Activated naive CD8-positive, alpha-beta T cell treated with anti-CD3 and anti-CD28 coated beads, Interleukin-2, amount 10 ng/mL, durations not matched to agents 7 days and 5 days (primary cell): ENCODE data around the gene ARMH4. TPM values are rescaled to one million over a fixed set of nuclear protein-coding genes. Genes with fewer than 3 reads are reported as not detected.

Source experiments
- ATAC-seq: fragments of 150-1000 bp; cut with Tn5 transposase; one replicate; pipeline ENCODE4 v1.10.0; 2021; ENCODE audit warnings: low read depth, moderate library complexity
- POLR2A ChIA-PET: fragments of 350-600 bp; sonication (Branson Sonifier 250); formaldehyde crosslinking; loops from one replicate; lab custom pipeline; 2021; ENCODE audit warnings: antibody characterized with exemption; lab: Charles Lee
- DNase-seq: peaks from one replicate; pipeline ENCODE4 v3.0.0; 2021
- H3K27ac Mint-ChIP-seq: one replicate; pipeline ENCODE4 v1.8.0; 2022; ENCODE audit warnings: mild to moderate bottlenecking, mixed read lengths
- H3K27me3 Mint-ChIP-seq: one replicate; pipeline ENCODE4 v1.8.0; 2022; ENCODE audit warnings: mild to moderate bottlenecking, moderate library complexity, mixed read lengths
- H3K36me3 Mint-ChIP-seq: one replicate; pipeline ENCODE4 v1.8.0; 2021; ENCODE audit warnings: mild to moderate bottlenecking, mixed read lengths
- H3K4me1 Mint-ChIP-seq: one replicate; pipeline ENCODE4 v1.8.0; 2021; ENCODE audit warnings: mixed read lengths
- H3K4me3 Mint-ChIP-seq: one replicate; pipeline ENCODE4 v1.8.0; 2022; ENCODE audit warnings: mild to moderate bottlenecking, moderate library complexity, mixed read lengths
- H3K9me3 Mint-ChIP-seq: one replicate; pipeline ENCODE4 v1.8.0; 2021; ENCODE audit warnings: mixed read lengths
- total RNA-seq, 2 experiments: library from RNA; stranded (reverse); gene quantifications; one replicate each; pipeline ENCODE4 v1.2.3, GENCODE V29; 2021

Gene ARMH4
- total RNA-seq, 2 experiments from 2014 or later, result not detected

- no peak overlapping the region for H3K4me3 Mint-ChIP-seq
- H3K36me3 Mint-ChIP-seq, result no peaks in the 10 kb centered on the region
- no peaks in the 10 kb centered on the region for H3K9me3 Mint-ChIP-seq
- no peaks in the 10 kb centered on the region for H3K27me3 Mint-ChIP-seq
- DNase-seq (no peak), ATAC-seq (no peak)
- H3K27ac Mint-ChIP-seq, result no peak overlapping the region
- H3K4me1 Mint-ChIP-seq, result no peaks in the 10 kb centered on the region
- POLR2A ChIA-PET, result no interaction called here
These were observed 172.5 kb downstream of the ARMH4 start for GRCh38 chr14:57979376-57980048.

- Mint-ChIP-seq H3K9me3 (no peaks in the 10 kb centered on the region), H3K27me3 (peaks cover 4% of the 10 kb centered on the region), H3K27ac (no peak overlapping the region), H3K36me3 (no peaks in the 10 kb centered on the region), H3K4me3 (no peak overlapping the region), H3K4me1 (no peaks in the 10 kb centered on the region)
- POLR2A ChIA-PET, result no interaction called here
- DNase-seq, result no peak
- no peak for ATAC-seq
These were observed 175.3 kb downstream of the ARMH4 start for GRCh38 chr14:57976701-57977100.

DNA sequence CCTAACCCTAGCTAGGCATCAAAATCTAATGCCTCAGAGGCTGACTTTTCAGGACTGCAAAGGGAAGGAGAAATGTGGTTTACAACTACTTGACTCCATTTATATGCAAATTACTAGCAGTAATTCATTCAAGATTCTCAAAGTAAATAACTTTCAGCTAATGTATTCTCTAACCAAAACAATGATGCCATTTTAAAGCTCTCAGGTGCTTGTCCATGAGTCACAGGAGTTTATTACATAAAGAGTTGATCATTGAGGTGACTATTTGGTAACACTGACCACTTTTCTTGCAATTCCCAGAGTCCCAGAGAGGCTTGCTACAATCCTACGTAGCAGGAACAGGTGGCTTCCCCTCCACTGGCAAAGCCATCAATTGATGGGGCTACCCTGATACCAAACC, 177.1 kb downstream of the ARMH4 start:
- no peak for DNase-seq
- H3K27ac Mint-ChIP-seq, result no peak overlapping the region
- no peaks in the 10 kb centered on the region for H3K4me1 Mint-ChIP-seq
- H3K9me3 Mint-ChIP-seq, result no peaks in the 10 kb centered on the region
- no peak for ATAC-seq
- peaks cover 4% of the 10 kb centered on the region for H3K27me3 Mint-ChIP-seq
- POLR2A ChIA-PET, result no interaction called here
- H3K36me3 Mint-ChIP-seq, result no peaks in the 10 kb centered on the region
- H3K4me3 Mint-ChIP-seq, result no peak overlapping the region

GRCh38 chr14:57970594-57970993, 181.4 kb downstream of the ARMH4 start:
- Mint-ChIP-seq H3K4me1 (no peaks in the 10 kb centered on the region), H3K9me3 (no peaks in the 10 kb centered on the region), H3K27me3 (peaks cover 4% of the 10 kb centered on the region), H3K4me3 (no peak overlapping the region), H3K27ac (no peak overlapping the region), H3K36me3 (no peaks in the 10 kb centered on the region)
- POLR2A ChIA-PET, result interaction anchor here (0.6 kb wide), 1 partner anchor 1080 kb away, joined by 3 read pairs; no protein-coding TSS in a partner anchor
- no peak for DNase-seq
- no peak for ATAC-seq

GRCh38 chr14:57970175-57970574, 181.8 kb downstream of the ARMH4 start:
- Mint-ChIP-seq H3K27ac (no peak overlapping the region), H3K9me3 (no peaks in the 10 kb centered on the region), H3K4me1 (no peaks in the 10 kb centered on the region), H3K27me3 (peaks cover 4% of the 10 kb centered on the region), H3K4me3 (no peak overlapping the region), H3K36me3 (no peaks in the 10 kb centered on the region)
- ATAC-seq (no peak), DNase-seq (no peak)
- POLR2A ChIA-PET, result no interaction called here

GRCh38 chr14:57963071-57963470, 188.9 kb downstream of the ARMH4 start:
- POLR2A ChIA-PET, result no interaction called here
- ATAC-seq (no peak), DNase-seq (no peak)
- H3K4me3 Mint-ChIP-seq, result no peak overlapping the region
- no peaks in the 10 kb centered on the region for H3K4me1 Mint-ChIP-seq
- no peaks in the 10 kb centered on the region for H3K36me3 Mint-ChIP-seq
- H3K9me3 Mint-ChIP-seq, result no peaks in the 10 kb centered on the region
- H3K27me3 Mint-ChIP-seq, result peaks cover 4% of the 10 kb centered on the region
- no peak overlapping the region for H3K27ac Mint-ChIP-seq

DNA sequence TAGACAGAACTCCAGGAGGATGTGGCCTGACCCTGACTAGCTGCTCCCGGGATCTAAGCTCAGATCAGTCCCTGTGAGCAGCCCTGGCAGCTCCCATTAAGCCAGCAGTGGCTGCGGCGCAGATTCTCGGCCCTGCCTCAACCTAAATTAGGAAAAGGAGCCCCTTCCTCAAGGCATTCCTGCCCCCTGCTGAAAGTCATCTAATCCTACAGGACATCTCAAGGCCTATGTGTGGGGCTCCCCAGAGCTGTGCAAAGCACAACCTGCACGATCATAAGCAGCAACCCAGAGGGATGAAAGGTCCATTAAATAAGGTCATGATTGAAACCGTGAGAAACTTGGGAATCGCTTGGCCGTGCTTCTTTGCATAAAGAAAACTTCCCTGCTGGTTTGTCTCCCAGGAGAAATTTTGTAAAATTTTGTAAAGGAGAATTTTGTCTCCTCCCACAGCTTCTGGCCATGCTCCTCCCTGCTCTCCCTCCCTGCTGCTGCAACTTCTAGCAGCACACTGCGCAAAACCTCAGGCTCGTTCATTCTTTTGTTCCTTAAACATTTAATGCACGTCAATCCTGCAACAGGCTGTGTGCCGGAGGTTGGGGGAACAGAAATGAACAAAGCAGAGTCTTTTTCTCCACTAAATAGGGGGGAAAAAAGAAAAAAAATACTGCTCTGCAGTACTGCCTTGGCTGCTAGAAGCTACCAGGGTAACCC, 189.5 kb downstream of the ARMH4 start:
- H3K27me3 Mint-ChIP-seq, result peaks cover 4% of the 10 kb centered on the region
- H3K36me3 Mint-ChIP-seq, result no peaks in the 10 kb centered on the region
- H3K9me3 Mint-ChIP-seq, result no peaks in the 10 kb centered on the region
- no peak for ATAC-seq
- H3K4me1 Mint-ChIP-seq, result no peaks in the 10 kb centered on the region
- DNase-seq, result no peak
- H3K4me3 Mint-ChIP-seq, result no peak overlapping the region
- POLR2A ChIA-PET, result no interaction called here
- no peak overlapping the region for H3K27ac Mint-ChIP-seq

- no peak overlapping the region for H3K4me3 Mint-ChIP-seq
- DNase-seq (no peak), ATAC-seq (no peak)
- no peaks in the 10 kb centered on the region for H3K4me1 Mint-ChIP-seq
- peaks cover 4% of the 10 kb centered on the region for H3K27me3 Mint-ChIP-seq
- no peak overlapping the region for H3K27ac Mint-ChIP-seq
- POLR2A ChIA-PET, result no interaction called here
- no peaks in the 10 kb centered on the region for H3K36me3 Mint-ChIP-seq
- no peaks in the 10 kb centered on the region for H3K9me3 Mint-ChIP-seq
These were observed 190.3 kb downstream of the ARMH4 start for GRCh38 chr14:57961786-57962060.

GRCh38 chr14:57960946-57961785, 190.8 kb downstream of the ARMH4 start:
- H3K4me3 Mint-ChIP-seq, result no peak overlapping the region
- no peak for ATAC-seq
- POLR2A ChIA-PET, result interaction anchor here (0.7 kb wide), 1 partner anchor 55 kb away, joined by 3 read pairs; no protein-coding TSS in a partner anchor
- peaks cover 4% of the 10 kb centered on the region for H3K27me3 Mint-ChIP-seq
- DNase-seq, result no peak
- H3K9me3 Mint-ChIP-seq, result peaks cover 3% of the 10 kb centered on the region
- no peaks in the 10 kb centered on the region for H3K36me3 Mint-ChIP-seq
- no peaks in the 10 kb centered on the region for H3K4me1 Mint-ChIP-seq
- H3K27ac Mint-ChIP-seq, result no peak overlapping the region

GRCh38 chr14:57957441-57957840, 194.6 kb downstream of the ARMH4 start:
- H3K9me3 Mint-ChIP-seq, result peaks cover 12% of the 10 kb centered on the region

More at GRCh38 chr14:57957441-57957840, 194.6 kb downstream of the ARMH4 start:
- Mint-ChIP-seq H3K27me3 (peaks cover 4% of the 10 kb centered on the region), H3K27ac (no peak overlapping the region), H3K36me3 (no peaks in the 10 kb centered on the region), H3K4me3 (no peak overlapping the region), H3K4me1 (no peaks in the 10 kb centered on the region)
- DNase-seq, result no peak
- no peak for ATAC-seq
- POLR2A ChIA-PET, result no interaction called here

Other genes starting within 250 kb of the ARMH4 start
- gene ACTR10, start 47.9 kb upstream of the ARMH4 start, total RNA-seq, result 10 to 100 TPM; 44.9 to 50.1 TPM
- gene PSMA3, start 92.6 kb upstream of the ARMH4 start, total RNA-seq, result 100 to 1,000 TPM; 189 to 203 TPM
- 10 to 100 TPM; 51.4 to 53.2 TPM for gene ARID4A, start 146.3 kb upstream of the ARMH4 start, total RNA-seq
- not detected for gene TOMM20L, start 243.7 kb upstream of the ARMH4 start, total RNA-seq